ENCODE data around the gene STK32B. TPM values are rescaled to one million over a fixed set of nuclear protein-coding genes. Genes with fewer than 3 reads are reported as not detected.

The STK32B gene
- total RNA-seq, 2 experiments from 2014 or later = not detected

DNA sequence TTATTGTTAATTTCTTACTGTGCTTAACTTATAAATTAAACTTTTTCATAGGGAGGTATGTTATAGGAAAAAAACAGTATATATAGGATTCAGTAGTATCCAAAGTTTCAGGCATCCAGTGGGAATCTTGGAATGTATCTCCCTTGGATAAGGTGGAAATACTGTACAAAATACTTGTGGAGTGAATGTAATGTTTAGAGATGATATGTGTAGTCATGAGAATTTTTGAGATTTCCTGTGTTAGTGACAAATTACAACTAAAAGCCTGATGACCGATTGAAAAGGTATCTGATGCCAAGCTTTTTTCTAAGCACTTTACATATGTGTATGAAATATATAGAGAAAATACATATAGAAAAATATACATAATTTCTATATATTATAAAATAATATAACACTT lies 69.2 kb downstream of the STK32B start:
- Histone ChIP-seq H3K36me3 (ENCODE audit: insufficient read depth, low read length) (no peaks in the 10 kb centered on the region), H2AFZ (ENCODE audit: low read length) (no peak overlapping the region), H4K20me1 (ENCODE audit: insufficient read depth, low read length) (no peaks in the 10 kb centered on the region), H3K9me3 (ENCODE audit: low read length) (no peaks in the 10 kb centered on the region), H3K79me2 (ENCODE audit: insufficient read depth, low read depth, low read length) (no peaks in the 10 kb centered on the region), H3K9me2 (ENCODE audit: insufficient read depth, low read length) (no peaks in the 10 kb centered on the region), H3K27ac (ENCODE audit: low read depth, low read length, poor library complexity, severe bottlenecking) (no peak overlapping the region), H3K4me2 (ENCODE audit: low read length) (no peak overlapping the region), H3K4me3 (ENCODE audit: low read depth, low read length, poor library complexity, severe bottlenecking) (no peak overlapping the region), H3K4me1 (ENCODE audit: insufficient read depth, low read length, poor library complexity, severe bottlenecking) (no peaks in the 10 kb centered on the region)
- BruUV-seq (replicated peaks) = no TSS peak
- no peak for TF ChIP-seq EZH2phosphoT487 (IDR thresholded peaks at IDR 0.05; ENCODE audit: borderline replicate concordance, low read depth, low read length)
- TF ChIP-seq, protein P1, sequence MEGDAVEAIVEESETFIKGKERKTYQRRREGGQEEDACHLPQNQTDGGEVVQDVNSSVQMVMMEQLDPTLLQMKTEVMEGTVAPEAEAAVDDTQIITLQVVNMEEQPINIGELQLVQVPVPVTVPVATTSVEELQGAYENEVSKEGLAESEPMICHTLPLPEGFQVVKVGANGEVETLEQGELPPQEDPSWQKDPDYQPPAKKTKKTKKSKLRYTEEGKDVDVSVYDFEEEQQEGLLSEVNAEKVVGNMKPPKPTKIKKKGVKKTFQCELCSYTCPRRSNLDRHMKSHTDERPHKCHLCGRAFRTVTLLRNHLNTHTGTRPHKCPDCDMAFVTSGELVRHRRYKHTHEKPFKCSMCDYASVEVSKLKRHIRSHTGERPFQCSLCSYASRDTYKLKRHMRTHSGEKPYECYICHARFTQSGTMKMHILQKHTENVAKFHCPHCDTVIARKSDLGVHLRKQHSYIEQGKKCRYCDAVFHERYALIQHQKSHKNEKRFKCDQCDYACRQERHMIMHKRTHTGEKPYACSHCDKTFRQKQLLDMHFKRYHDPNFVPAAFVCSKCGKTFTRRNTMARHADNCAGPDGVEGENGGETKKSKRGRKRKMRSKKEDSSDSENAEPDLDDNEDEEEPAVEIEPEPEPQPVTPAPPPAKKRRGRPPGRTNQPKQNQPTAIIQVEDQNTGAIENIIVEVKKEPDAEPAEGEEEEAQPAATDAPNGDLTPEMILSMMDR (conservative IDR thresholded peaks at IDR 0.05; ENCODE audit: low read length) = no peak
- no peak for DNase-seq (ENCODE audit: low spot score)
- CTCF ChIA-PET (ENCODE audit: unreplicated experiment) = no interaction called here
- intact Hi-C loops (cut with micrococcal nuclease; ENCODE audit: unreplicated experiment) = no loop called here
- POLR2A ChIA-PET = no interaction called here

DNA sequence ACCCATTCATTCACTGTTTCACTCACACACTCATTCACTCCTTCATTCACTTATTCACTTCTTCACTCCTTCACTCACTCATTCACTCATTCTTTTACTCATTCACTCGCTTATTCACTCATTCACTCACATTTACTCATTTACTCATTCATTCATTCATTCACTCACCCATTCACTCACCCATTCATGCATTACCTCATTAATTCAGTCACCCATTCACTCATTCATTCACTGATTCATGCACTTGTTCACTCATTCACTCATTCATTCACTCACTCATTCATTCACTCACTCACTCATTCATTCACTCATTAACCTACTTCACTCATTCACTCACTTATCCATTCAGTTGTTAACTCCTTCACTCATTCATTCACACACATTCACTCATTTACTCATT lies 70.8 kb downstream of the STK32B start:
- Histone ChIP-seq H3K27ac (ENCODE audit: low read depth, low read length, poor library complexity, severe bottlenecking) (no peak overlapping the region), H2AFZ (ENCODE audit: low read length) (no peak overlapping the region), H3K9me2 (ENCODE audit: insufficient read depth, low read length) (no peaks in the 10 kb centered on the region), H3K36me3 (ENCODE audit: insufficient read depth, low read length) (no peaks in the 10 kb centered on the region), H3K79me2 (ENCODE audit: insufficient read depth, low read depth, low read length) (no peaks in the 10 kb centered on the region), H3K9me3 (ENCODE audit: low read length) (no peaks in the 10 kb centered on the region), H4K20me1 (ENCODE audit: insufficient read depth, low read length) (no peaks in the 10 kb centered on the region), H3K4me1 (ENCODE audit: insufficient read depth, low read length, poor library complexity, severe bottlenecking) (no peaks in the 10 kb centered on the region), H3K4me3 (ENCODE audit: low read depth, low read length, poor library complexity, severe bottlenecking) (no peak overlapping the region), H3K4me2 (ENCODE audit: low read length) (no peak overlapping the region)
- no TSS peak for BruUV-seq (replicated peaks)
- TF ChIP-seq, protein P1 (conservative IDR thresholded peaks at IDR 0.05; ENCODE audit: low read length) = no peak
- TF ChIP-seq EZH2phosphoT487 (IDR thresholded peaks at IDR 0.05; ENCODE audit: borderline replicate concordance, low read depth, low read length) = no peak
- intact Hi-C loops (cut with micrococcal nuclease; ENCODE audit: unreplicated experiment) = no loop called here
- DNase-seq (ENCODE audit: low spot score) = no peak
- ChIA-PET CTCF (ENCODE audit: unreplicated experiment) (no interaction called here), POLR2A (no interaction called here)

DNA sequence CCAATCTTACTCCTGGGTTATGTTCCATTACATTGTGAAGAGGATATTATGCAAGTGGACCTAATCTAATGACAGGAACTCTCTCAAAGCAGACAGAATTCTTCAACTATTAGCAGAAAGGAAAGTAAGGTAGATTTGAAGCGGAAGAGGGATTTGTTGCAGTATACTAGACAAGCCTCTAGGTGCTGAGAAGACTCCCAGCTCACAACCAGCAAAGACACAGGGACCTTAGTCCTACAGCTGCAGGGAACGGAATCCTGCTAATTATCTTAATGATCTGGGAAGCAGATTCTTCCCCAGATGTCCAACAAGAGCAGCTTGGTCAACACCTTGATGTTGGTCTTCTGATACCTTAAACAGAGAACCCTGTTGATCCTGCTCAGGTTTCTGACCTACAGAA lies 73.6 kb downstream of the STK32B start:
- Histone ChIP-seq H3K79me2 (ENCODE audit: insufficient read depth, low read depth, low read length) (no peaks in the 10 kb centered on the region), H3K4me3 (ENCODE audit: low read depth, low read length, poor library complexity, severe bottlenecking) (no peak overlapping the region), H3K9me2 (ENCODE audit: insufficient read depth, low read length) (no peaks in the 10 kb centered on the region), H2AFZ (ENCODE audit: low read length) (no peak overlapping the region), H4K20me1 (ENCODE audit: insufficient read depth, low read length) (no peaks in the 10 kb centered on the region), H3K9me3 (ENCODE audit: low read length) (no peaks in the 10 kb centered on the region), H3K36me3 (ENCODE audit: insufficient read depth, low read length) (no peaks in the 10 kb centered on the region), H3K4me1 (ENCODE audit: insufficient read depth, low read length, poor library complexity, severe bottlenecking) (no peaks in the 10 kb centered on the region), H3K4me2 (ENCODE audit: low read length) (no peak overlapping the region), H3K27ac (ENCODE audit: low read depth, low read length, poor library complexity, severe bottlenecking) (no peak overlapping the region)
- CTCF ChIA-PET (ENCODE audit: unreplicated experiment) = no interaction called here
- no TSS peak for BruUV-seq (replicated peaks)
- POLR2A ChIA-PET = interaction anchor here (0.6 kb wide), 1 partner anchor 191 kb away, joined by 7 read pairs; no protein-coding TSS in a partner anchor
- intact Hi-C loops (cut with micrococcal nuclease; ENCODE audit: unreplicated experiment) = no loop called here
- TF ChIP-seq EZH2phosphoT487 (IDR thresholded peaks at IDR 0.05; ENCODE audit: borderline replicate concordance, low read depth, low read length) = no peak
- TF ChIP-seq, protein P1 (conservative IDR thresholded peaks at IDR 0.05; ENCODE audit: low read length) = no peak
- DNase-seq (ENCODE audit: low spot score) = no peak
